SK-MEL-5 (cell line): ENCODE data around the gene DUSP1. TPM values are rescaled to one million over a fixed set of nuclear protein-coding genes. Genes with fewer than 3 reads are reported as not detected.

Experiments used
- DNase-seq: peaks from one replicate; pipeline ENCODE4 v3.0.0-alpha.2; 2016; ENCODE audit warnings: low read depth, low spot score
- in situ Hi-C: cut with HindIII; loops from 2 replicates; pipeline ENCODE4 v1.10.0; 2016; ENCODE audit warnings: low sequenced_read_pairs, high pct_unique_total_duplicates, low pct_unique_long_range_greater_than_20kb
- total RNA-seq: library from RNA; depleted of rRNA; stranded (reverse); fragments of >200 nt; shearing (Covaris generic); gene quantifications from 2 replicates; pipeline ENCODE4 v1.2.3, GENCODE V29; 2014

Gene DUSP1
- total RNA-seq, 1 experiment from 2014 or later: 10.9 TPM

- in situ Hi-C loops: no loop called here
- no peak for DNase-seq
Observed at GRCh38 chr5:172770374-172770674, 671 bp downstream of the DUSP1 start.

GRCh38 chr5:172769616-172770373, 1.2 kb downstream of the DUSP1 start:
- no peak for DNase-seq
- in situ Hi-C loops: no loop called here

- no peak for DNase-seq
- in situ Hi-C loops: no loop called here
Observed at GRCh38 chr5:172769342-172769615, 1.7 kb downstream of the DUSP1 start.

GRCh38 chr5:172768573-172769341, 2.2 kb downstream of the DUSP1 start:
- no peak for DNase-seq
- in situ Hi-C loops: no loop called here

DNA sequence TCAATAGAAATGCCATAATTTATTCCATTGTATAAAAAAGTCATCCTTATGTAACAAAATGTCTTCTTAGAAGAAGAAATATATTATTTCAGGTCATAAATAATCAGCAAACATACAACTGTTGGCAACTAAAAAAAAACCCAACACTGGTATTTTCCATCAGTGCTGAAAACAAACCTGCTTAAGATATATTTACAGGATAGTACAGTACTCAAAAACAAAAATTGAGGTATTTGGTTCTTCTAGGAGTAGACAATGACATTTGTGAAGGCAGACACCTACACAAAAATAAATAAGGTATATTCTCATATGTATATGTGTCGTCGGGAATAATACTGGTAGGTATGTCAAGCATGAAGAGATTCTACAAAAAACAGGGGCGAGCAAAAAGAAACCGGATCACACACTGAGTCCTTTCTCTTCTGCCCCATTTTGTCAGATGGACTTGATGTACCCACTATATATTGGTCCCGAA, 2.9 kb downstream of the DUSP1 start:
- in situ Hi-C loops: no loop called here
- DNase-seq: no peak

DNA sequence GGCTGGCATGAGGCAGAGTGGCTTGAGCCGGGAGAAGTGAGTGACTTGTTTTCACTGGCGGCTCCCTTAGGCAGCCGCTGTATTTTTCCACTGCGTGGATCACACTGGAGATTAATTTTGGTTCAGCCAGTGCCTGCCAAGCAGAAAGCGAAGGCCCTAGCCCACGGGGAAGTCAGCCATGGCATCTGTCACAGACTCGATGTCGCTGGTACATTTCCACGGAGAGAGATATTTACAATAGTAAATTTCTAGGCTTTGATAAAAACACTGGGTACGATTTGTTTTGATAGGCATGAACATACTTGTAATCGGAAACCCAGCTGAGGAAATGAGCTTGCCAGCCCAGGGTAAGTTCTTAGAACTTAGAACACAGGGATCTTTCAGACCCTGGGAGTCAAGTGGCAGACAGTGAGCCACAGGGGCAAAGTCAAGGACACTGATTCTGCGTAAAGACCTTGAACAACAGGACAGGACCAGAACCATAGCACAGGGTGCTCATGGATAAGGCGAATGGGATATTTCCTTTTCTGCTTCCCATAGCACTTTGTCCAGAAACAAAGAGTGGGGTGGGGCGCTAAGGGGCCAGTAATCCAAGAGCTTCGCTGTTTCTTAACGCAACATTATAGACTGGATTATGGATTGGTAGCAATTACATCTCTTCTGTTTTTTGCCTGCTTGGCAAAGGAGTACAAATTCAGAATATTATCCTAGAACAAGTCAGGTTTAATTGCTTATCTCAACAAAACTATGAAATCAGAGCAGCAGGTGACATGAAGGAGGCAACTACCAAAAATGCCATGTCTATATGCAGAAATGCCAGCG, 4.5 kb downstream of the DUSP1 start:
- in situ Hi-C loops: no loop called here
- DNase-seq: peak; percentile 72

DNA sequence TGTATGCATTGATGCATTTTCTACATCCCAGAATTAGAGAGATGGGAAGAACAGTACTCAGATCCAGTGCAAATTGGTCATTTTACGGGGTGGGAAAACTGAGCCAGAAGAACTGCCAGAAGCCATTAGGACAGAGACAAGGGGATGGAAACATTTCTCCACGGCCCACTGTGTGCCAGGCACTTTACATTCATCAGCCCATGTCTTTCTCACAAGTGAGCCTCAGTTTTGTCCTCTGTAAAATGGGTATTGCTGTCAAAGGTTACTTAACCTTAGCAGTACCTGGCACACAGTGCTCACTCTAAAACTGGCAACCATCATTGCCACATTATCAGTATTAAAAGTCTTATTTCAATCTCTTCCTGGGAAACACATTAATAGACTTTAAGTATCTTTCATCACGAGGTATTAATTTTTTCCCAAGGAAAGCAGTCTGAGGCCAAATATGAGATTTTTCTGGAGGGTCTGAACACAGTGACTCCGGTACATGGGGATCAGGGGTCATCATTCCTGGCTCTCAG, 5.2 kb downstream of the DUSP1 start:
- in situ Hi-C loops: no loop called here
- DNase-seq: no peak

GRCh38 chr5:172764861-172765765, 5.9 kb downstream of the DUSP1 start:
- in situ Hi-C loops: no loop called here
- DNase-seq: peak; percentile 86

GRCh38 chr5:172763120-172763464, 7.9 kb downstream of the DUSP1 start:
- in situ Hi-C loops: no loop called here

GRCh38 chr5:172762214-172763119, 8.5 kb downstream of the DUSP1 start:
- in situ Hi-C loops: no loop called here
- DNase-seq: no peak

More at GRCh38 chr5:172763120-172763464, 7.9 kb downstream of the DUSP1 start:
- no peak for DNase-seq

DNA sequence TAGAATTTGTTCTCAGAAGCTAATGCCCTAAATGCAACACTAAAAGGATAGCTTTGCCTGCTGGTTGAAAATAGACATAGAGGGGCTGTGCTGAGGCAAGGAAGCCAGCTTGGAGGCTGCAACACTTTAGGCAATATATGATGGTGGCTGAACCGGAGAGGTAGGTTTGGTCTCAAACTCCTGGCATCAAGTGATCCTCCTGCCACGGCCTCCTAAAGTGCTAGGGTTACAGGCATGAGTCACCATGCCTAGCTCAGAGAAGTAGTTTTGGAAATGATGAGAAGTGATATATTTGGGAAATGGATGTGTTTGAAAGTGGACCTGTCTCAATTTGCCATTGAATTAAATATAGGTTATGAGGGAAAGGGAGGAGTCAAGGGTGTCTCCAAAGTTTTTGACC, 10.0 kb downstream of the DUSP1 start:
- in situ Hi-C loops: no loop called here
- no peak for DNase-seq

DNA sequence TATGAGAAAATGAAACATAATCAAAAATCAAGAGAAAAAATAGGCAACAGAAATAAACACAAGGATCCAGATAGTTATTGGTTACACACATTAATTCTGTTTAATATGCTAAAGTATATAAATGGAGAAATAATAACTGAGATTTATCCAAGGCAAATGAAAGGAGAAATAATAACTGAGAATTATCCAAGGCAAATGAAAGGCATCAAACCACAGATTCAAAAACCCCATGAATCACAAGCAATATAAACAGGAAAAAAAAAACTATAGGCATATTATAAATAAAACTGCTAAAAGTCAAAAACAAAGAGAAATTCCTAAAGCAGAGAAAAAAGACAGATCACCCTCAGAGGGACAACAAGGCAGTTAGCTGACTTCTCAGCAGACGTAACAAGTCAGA, 10.9 kb downstream of the DUSP1 start:
- in situ Hi-C loops: no loop called here
- DNase-seq: no peak

DNA sequence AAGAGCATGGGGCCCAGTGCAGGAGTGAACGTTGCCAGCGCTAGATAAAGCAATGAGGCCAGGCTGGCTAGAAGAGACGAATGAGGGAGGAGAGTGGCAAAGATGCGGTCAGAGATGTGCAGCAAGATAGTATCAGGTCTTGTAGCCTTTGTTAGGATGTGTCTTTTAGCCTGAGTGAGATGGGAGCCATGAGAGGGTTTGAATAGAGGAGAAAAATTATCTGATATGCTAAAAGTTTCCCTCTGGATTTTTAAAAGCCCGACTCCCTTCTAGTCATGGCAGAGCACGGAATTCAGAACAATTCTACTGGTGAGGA, 12.2 kb downstream of the DUSP1 start:
- DNase-seq: no peak
- in situ Hi-C loops: no loop called here

DNA sequence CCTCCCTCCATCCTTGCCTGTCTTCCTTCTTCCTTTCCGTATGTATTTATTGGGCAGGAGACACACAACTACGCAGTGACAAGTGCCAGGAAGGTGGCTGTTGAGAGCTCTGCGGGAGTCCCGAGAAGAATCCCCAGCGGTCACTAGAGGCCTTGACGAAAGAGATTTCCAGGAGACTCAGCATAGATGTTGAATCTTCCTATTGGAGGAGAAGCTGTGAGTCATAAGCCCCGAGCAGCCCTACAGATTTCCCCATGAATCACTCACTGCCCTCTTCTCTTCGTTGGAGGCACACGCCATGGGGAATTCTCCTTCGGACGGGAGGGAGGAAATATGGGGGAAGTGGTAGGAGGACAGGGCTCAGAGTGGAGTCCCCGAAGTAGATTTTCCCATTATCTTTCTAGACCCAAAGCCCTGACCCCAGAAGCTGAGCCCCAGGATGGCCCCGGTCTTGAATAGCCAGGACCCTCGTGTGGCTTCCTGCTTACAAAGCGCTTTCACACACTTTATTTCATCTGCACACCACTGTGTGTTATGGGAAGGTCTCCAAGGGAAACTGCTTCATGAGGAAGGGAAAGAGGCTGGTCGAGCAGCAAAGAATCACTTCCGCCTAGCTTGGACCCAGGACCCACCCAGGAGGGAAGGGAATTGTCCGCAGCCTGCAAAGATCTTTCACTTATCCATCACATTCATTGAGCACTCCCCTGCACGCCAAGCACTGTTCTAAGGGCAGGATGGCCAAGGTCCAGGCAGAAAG, 12.7 kb downstream of the DUSP1 start:
- in situ Hi-C loops: no loop called here
- DNase-seq: peak; percentile 29

- DNase-seq: no peak
- in situ Hi-C loops: no loop called here
Observed at GRCh38 chr5:172757394-172758010, 13.5 kb downstream of the DUSP1 start.
